ENCODE measurements around the gene EMP2.

EMP2 gene

GRCh38 chr16:10572611-10573010 is 7.8 kb downstream of the EMP2 start:
- Histone ChIP-seq H3K4me3 (ENCODE audit: low read length) (no peak overlapping the region), H3K4me2 (ENCODE audit: low read length) (no peak overlapping the region), H3K9me3 (ENCODE audit: insufficient read depth, low read length) (no peaks in the 10 kb centered on the region), H3K9ac (ENCODE audit: low read length) (no peak overlapping the region), H3K27me3 (ENCODE audit: low read depth, low read length) (peaks cover 3% of the 10 kb centered on the region; the same call in 1 of the 2 replicates), H3K36me3 (replicated peaks; ENCODE audit: low read depth, low read length) (no peaks in the 10 kb centered on the region), H3K79me2 (ENCODE audit: low read length) (no peaks in the 10 kb centered on the region), H2AFZ (ENCODE audit: low read depth, low read length) (no peak overlapping the region), H3K27ac (ENCODE audit: low read length) (no peak overlapping the region), H4K20me1 (ENCODE audit: insufficient read depth, low read length) (no peaks in the 10 kb centered on the region), H3K4me1 (ENCODE audit: low read length) (peaks cover 5% of the 10 kb centered on the region; the same call in 1 of the 2 replicates)
- TF ChIP-seq, protein P1, sequence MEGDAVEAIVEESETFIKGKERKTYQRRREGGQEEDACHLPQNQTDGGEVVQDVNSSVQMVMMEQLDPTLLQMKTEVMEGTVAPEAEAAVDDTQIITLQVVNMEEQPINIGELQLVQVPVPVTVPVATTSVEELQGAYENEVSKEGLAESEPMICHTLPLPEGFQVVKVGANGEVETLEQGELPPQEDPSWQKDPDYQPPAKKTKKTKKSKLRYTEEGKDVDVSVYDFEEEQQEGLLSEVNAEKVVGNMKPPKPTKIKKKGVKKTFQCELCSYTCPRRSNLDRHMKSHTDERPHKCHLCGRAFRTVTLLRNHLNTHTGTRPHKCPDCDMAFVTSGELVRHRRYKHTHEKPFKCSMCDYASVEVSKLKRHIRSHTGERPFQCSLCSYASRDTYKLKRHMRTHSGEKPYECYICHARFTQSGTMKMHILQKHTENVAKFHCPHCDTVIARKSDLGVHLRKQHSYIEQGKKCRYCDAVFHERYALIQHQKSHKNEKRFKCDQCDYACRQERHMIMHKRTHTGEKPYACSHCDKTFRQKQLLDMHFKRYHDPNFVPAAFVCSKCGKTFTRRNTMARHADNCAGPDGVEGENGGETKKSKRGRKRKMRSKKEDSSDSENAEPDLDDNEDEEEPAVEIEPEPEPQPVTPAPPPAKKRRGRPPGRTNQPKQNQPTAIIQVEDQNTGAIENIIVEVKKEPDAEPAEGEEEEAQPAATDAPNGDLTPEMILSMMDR (IDR thresholded peaks at IDR 0.05; ENCODE audit: low read depth, low read length), result no peak
- no peak for TF ChIP-seq EZH2phosphoT487 (IDR thresholded peaks at IDR 0.05; ENCODE audit: low read depth)

DNA sequence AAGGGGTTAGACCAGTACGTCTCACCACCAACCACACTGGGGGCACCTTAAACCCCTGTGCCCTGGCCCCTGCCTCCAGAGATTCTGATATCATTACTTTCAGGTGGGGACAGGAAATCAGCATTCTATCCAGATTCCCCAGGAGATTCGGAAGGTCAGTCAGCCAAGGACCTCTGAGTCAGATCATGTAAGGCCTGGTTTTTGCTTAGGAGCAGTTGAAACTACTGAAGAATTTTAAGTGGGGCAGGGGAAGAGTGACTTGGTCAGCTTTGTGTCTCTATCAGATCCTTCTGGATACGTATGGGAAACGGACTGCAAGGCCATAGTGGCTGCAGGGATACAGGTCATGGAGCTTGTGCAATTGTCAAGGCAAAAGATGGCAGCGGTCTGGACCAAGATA is 9.0 kb downstream of the EMP2 start:
- no peak overlapping the region for H3K9ac ChIP-seq (ENCODE audit: low read length)
- H4K20me1 ChIP-seq (ENCODE audit: insufficient read depth, low read length), result no peaks in the 10 kb centered on the region
- H3K27me3 ChIP-seq (ENCODE audit: low read depth, low read length), result peaks cover 6% of the 10 kb centered on the region
- TF ChIP-seq EZH2phosphoT487 (IDR thresholded peaks at IDR 0.05; ENCODE audit: low read depth), result no peak
- TF ChIP-seq, protein P1 (IDR thresholded peaks at IDR 0.05; ENCODE audit: low read depth, low read length), result no peak
- H3K36me3 ChIP-seq (replicated peaks; ENCODE audit: low read depth, low read length), result no peaks in the 10 kb centered on the region
- H3K9me3 ChIP-seq (ENCODE audit: insufficient read depth, low read length), result no peaks in the 10 kb centered on the region
- H3K4me1 ChIP-seq (ENCODE audit: low read length), result peaks cover 7% of the 10 kb centered on the region
- H2AFZ ChIP-seq (ENCODE audit: low read depth, low read length), result no peak overlapping the region
- no peaks in the 10 kb centered on the region for H3K79me2 ChIP-seq (ENCODE audit: low read length)
- no peak overlapping the region for H3K27ac ChIP-seq (ENCODE audit: low read length)
- H3K4me3 ChIP-seq (ENCODE audit: low read length), result no peak overlapping the region
- H3K4me2 ChIP-seq (ENCODE audit: low read length), result no peak overlapping the region

- Histone ChIP-seq H4K20me1 (ENCODE audit: insufficient read depth, low read length) (no peaks in the 10 kb centered on the region), H3K79me2 (ENCODE audit: low read length) (no peaks in the 10 kb centered on the region)
These were observed 10.8 kb downstream of the EMP2 start for GRCh38 chr16:10569621-10570020.

GRCh38 chr16:10566613-10567012 is 13.8 kb downstream of the EMP2 start:
- no peak overlapping the region; the same call in 1 of the 2 replicates for H2AFZ ChIP-seq (ENCODE audit: low read depth, low read length)
- H3K9ac ChIP-seq (ENCODE audit: low read length), result no peak overlapping the region
- peaks cover 6% of the 10 kb centered on the region for H3K27me3 ChIP-seq (ENCODE audit: low read depth, low read length)
- H3K79me2 ChIP-seq (ENCODE audit: low read length), result no peaks in the 10 kb centered on the region
- H3K36me3 ChIP-seq (replicated peaks; ENCODE audit: low read depth, low read length), result no peaks in the 10 kb centered on the region
- no peak overlapping the region for H3K4me3 ChIP-seq (ENCODE audit: low read length)
- peaks cover 11% of the 10 kb centered on the region for H3K4me1 ChIP-seq (ENCODE audit: low read length)
- no peaks in the 10 kb centered on the region for H4K20me1 ChIP-seq (ENCODE audit: insufficient read depth, low read length)
- 0 out of 2 replicates have a peak overlapping the region, but pooled peaks have one; percentile 5 for H3K4me2 ChIP-seq (ENCODE audit: low read length)
- 0 out of 2 replicates have a peak, but pooled peaks cover 6% of the 10 kb centered on the region for H3K9me3 ChIP-seq (ENCODE audit: insufficient read depth, low read length)
- no peak for TF ChIP-seq EZH2phosphoT487 (IDR thresholded peaks at IDR 0.05; ENCODE audit: low read depth)
- TF ChIP-seq, protein P1 (IDR thresholded peaks at IDR 0.05; ENCODE audit: low read depth, low read length), result peak; percentile 58
- no peak overlapping the region for H3K27ac ChIP-seq (ENCODE audit: low read length)

More at GRCh38 chr16:10569621-10570020, 10.8 kb downstream of the EMP2 start:
- Histone ChIP-seq H3K4me1 (ENCODE audit: low read length) (peaks cover 9% of the 10 kb centered on the region), H3K4me2 (ENCODE audit: low read length) (no peak overlapping the region), H3K9me3 (ENCODE audit: insufficient read depth, low read length) (no peaks in the 10 kb centered on the region), H3K4me3 (ENCODE audit: low read length) (no peak overlapping the region), H3K27me3 (ENCODE audit: low read depth, low read length) (peaks cover 6% of the 10 kb centered on the region), H3K27ac (ENCODE audit: low read length) (no peak overlapping the region), H3K9ac (ENCODE audit: low read length) (no peak overlapping the region), H2AFZ (ENCODE audit: low read depth, low read length) (no peak overlapping the region), H3K36me3 (replicated peaks; ENCODE audit: low read depth, low read length) (no peaks in the 10 kb centered on the region)
- TF ChIP-seq, protein P1 (IDR thresholded peaks at IDR 0.05; ENCODE audit: low read depth, low read length), result no peak
- no peak for TF ChIP-seq EZH2phosphoT487 (IDR thresholded peaks at IDR 0.05; ENCODE audit: low read depth)

All from OCI-LY3 (cell line).